GM19043 (cell line): ENCODE measurements around the gene GRAP2.
"Not testable (repeated sequence)": the region's sequence is repeated elsewhere in the genome, so short reads cannot be mapped to it uniquely, and the experiment has no call there.

Source experiments
- ATAC-seq: cut with Tn5 transposase; IDR thresholded peaks from one replicate; pipeline ENCODE4 v1.9.1; 2021; ENCODE audit warnings: low read depth; ENCODE audit not compliant: unreplicated experiment

The GRAP2 gene

DNA sequence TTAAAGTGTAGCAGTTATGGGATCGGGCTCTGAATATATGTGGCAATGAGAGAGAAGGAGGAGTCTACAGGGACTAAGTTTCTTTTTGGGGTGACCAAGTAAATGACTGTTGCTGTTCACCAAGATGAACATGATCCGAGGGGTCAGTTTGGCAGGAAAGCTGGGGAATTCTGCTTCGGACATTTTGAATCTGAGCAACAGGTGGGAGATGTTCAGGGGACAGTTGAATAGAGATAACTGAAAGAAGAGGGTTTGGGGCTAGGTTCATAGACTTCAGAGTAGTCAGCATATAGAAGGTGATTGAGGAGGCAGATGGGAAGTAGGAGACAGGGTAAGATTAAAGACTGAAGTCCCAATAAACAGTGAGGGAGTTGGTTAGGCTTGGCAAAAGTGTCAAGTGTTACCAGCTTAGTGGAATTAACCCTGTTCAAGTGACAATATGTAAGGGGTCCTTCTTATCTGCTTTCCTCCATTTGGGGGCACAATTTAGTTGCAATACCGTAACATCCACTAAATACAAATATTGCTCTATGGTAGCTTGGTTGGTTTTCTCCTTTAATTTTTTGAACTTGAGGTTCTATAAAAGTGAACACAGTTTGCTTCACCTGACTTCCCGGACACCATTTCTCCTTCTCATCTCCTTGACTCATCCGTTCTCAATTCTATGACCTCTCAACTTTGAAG, 4.4 kb upstream of the GRAP2 start:
- no peak for ATAC-seq

DNA sequence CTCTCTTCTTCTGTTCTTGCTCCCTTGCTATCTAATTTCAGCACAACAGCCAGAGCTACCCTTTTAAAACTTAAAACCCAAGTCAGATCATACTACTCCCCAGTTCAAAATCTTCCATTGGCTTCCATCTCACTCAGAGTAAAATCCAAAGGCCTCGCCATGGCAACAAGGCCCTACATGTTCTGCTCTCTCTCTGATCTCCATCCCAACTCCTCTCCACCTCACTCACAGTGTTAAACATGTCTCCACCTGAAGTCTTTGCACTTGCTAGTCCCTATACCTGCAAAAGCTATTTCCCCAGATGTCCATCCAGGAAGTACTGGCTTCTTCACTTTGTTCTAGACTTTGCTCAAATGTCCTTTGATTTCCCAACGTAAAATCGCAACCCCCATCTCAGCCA, 3.0 kb upstream of the GRAP2 start:
- no peak for ATAC-seq

DNA sequence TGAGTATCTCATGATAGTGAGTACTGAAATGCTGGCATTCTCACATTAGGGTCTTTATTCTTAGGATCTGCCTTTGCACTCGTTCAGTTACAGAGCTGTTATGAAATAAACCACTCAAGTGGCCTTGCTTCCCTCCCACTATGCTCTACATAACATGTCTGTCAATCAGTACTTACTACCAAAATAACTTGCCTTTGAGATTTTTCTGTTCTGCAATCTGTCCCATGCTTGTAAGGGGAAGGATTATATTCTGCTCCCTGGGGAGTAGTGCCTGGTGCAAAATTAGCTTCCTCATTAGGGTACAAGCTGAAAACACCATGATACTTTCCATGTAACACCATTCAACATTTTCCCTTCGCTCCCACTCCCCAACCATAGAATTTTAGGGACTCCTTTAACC, 1.9 kb upstream of the GRAP2 start:
- ATAC-seq: peak; percentile 79

DNA sequence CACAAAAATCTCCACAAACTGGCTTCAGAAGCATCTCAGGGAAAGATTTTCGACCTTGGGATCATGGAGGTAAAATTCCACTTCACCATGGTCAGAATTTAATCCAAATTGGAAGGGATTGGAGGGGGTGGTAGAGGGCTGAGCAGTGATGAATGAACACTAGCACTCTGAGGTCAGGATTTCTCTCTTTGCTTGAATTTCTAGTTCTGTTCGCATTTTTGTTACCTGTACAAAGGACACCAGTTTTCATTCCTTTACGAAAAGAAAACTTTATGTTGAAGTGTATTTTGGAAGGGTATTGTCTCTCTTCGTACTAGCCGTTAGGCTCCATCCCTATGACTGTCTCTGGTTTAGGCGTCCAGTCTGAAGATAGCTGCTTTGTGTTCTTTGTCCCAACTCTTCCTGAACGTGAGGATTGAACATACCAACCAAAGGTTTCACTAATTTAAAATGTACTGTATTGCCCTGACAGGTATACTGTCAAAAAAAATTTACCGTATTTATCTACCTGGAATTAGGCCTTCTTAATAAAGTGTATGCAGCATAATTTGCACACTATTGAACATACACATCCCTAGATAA, 772 bp downstream of the GRAP2 start:
- no peak for ATAC-seq

DNA sequence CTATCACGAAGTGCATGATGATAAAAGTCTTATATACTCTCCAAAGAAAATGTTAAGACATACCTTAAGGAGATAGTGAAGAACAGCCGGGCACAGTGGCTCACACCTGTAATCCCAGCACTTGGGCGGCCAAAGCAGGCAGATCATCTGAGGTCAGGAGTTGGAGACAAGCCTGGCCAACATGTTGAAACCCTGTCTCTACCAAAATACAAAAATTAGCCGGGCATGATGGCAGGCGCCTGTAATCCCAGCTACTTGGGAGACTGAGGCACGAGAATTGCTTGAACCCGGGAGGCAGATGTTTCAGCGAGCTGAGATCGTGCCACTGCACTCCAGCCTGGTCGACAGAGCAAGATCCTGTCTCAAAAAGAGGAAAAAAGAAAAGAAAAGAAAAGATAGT, 3.1 kb downstream of the GRAP2 start:
- ATAC-seq: not testable (repeated sequence)

DNA sequence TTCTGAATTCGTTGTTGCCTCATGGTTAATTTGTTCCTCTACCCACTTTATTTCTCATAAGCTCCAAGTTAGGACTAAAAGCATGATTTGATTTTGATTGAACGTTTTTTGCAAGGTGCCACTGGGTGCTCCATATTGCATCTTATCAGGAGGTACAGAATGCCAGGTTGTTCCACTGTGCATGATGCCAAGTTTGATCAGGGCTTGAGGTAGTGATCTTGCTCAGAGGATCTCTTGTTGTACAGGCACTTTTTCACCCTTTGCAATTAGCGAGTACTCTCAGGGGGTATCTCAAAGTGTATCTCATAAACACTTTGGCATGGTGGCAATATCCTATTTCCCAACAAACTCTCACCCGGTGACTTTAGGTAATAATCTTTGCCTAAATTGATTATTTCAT, 4.0 kb downstream of the GRAP2 start:
- no peak for ATAC-seq

DNA sequence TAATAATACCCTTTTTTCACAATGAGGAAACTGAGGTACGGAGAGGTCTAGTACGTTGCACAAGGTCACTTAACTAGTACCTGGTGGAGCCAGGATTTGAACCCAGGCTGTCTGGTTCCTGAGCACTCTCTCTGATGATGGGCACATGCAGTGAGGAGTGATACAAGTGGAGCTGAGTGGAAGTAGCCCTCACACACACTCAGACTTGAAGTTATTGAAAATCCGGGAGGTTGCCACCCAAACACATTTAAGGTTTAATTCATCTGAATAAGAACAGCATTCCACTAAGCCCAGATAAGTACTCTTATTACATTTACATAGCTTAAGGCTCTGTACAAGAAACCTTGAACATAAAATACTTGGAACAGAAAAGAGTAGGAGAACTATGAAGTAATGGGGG, 4.8 kb downstream of the GRAP2 start:
- no peak for ATAC-seq

DNA sequence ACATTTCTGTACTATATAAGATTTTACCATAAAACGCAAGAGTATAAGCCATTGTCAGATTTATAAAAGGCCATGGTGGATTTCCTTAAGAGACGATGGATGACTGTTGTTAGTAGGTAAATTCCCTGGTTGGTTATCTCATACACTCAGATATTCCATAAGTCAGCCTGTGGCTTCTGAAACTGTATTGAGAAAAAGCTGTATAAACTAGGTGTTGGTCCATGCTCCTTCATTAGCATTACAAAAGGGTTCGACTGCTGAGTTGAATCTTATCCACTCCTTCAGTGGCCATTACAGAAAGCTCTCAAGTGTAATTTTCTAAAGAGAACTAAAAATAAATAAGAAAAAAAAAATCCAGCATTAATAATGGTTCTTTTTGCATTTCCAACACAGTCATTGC, 5.3 kb downstream of the GRAP2 start:
- ATAC-seq: no peak

DNA sequence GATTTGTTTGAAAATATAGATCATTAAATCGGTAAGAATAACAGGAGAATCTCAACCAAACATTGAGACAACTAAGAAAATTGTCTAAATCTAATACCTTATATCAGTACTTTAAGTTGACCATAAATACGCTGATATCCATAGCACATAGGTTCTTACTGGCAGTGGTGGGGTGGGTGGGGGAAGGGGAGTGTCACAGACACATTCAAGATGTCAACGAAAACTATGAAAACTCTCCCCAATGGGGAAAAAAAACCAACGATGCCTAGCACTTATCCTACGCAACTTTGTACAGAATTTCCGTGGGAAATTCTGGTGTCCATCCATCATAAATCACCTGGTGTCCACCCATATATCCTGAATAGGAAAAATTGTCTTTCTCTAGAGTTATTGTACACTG, 6.2 kb downstream of the GRAP2 start:
- no peak for ATAC-seq

DNA sequence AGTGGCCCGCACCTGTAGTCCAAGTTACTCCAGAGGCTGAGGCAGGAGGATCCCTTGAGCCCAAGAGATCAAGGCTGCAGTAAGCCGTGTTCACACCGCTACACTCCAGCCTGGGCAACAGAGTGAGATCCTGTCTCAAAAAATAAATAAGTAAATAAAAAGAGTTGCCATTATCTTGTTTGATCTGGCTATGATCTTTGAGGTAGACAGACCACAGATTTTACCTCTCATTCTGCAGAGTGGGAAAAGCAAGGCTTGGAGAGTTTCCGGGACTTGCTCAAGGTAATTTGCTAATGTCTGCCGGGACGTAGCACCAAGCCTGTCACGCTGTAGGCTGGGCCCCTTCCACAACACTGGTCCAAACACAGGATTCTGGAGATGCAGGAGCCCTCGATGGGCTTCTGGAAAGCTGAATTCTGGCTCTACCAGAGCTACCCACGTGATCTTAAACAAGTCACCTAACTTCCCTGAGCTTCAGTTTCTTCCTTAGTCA, 6.8 kb downstream of the GRAP2 start:
- ATAC-seq: no peak

DNA sequence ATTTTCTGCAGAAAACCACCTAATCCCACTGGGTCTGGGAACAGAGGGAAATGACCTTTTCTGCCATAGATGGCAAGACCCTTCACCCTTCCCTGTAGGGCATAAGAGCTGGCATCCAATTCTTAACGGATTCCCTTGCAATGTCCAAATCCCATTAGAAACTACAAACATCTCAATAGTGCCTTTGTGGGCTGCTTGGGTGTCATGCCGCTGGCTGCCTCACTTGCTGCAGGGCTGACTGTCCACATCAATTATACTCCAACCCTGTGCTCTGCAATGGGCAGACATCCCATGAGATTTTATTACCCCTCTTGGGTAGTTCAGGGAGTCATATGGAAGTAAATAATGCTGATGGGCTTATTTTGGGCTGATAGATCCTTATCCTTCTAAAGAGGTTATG, 7.3 kb downstream of the GRAP2 start:
- no peak for ATAC-seq

DNA sequence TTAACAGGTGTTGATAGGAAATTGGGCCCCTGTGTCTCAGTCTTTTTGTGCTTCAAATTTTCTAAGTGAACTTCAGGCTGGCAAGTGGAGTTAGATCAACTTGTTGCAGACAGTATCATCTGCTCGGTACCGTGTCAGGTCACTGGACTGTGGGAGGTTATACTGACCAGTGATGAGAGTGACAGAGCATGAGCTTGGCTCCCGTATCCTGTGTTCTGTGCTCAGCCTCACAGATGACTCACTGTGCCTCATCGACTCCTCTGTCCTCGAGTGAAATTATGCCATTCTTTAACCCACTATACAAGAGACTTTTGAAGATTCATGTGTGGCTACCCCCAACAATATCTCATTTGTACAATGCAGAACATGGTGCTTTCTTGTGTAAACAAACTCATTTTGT, 7.9 kb downstream of the GRAP2 start:
- ATAC-seq: no peak

DNA sequence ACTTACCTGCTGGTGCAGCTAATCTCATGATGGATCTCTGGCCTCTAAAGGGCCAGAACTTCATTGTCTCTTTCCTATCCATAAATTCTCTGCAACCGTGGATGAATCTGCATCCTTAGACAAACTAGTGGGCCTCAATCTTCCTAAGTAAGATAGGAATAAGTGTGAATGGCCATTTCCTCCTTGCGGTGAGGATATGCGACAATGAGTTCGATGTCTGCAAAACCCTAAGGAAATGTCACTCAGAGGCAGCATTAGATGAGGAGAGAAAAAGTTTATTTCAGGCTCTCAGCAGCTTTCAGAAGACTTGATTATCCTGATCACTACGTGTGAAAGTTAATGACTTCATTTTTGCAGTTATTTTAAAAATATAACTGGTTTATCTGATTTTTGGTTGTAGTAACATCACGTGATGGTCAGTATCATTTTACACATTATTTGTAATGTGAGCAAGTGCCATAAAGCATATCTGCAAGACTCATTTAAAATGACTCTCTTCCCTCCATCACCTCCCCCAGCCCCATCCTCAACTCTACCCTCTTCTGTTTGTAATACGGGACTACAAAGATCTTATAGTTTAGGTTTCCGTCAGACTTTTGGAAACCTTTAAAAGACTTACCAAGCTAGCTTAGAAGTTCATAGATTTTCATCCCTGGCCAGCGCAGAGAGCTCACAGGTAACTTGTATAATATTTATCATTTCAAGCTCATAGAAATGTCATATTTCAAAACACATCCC, 10.2 kb downstream of the GRAP2 start:
- no peak for ATAC-seq

DNA sequence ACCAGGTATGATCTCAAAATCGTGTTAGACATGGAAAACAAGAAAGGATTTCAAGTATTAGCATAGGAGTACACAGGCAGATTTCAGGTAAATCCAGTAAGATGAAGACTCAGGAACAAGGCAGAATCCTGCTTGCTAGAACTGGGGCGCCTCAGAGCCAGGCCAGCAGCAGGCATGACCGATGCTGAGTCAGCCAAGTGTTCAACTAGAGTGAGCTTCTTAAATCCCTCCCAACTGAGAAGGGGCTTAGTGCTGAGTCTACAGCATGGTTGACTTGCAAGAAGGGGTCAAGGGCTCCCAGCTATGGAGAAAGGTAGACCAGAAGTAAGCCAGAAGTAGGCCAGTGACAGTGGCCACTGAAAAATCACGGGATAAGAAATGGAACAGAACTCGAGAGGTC, 12.4 kb downstream of the GRAP2 start:
- no peak for ATAC-seq

DNA sequence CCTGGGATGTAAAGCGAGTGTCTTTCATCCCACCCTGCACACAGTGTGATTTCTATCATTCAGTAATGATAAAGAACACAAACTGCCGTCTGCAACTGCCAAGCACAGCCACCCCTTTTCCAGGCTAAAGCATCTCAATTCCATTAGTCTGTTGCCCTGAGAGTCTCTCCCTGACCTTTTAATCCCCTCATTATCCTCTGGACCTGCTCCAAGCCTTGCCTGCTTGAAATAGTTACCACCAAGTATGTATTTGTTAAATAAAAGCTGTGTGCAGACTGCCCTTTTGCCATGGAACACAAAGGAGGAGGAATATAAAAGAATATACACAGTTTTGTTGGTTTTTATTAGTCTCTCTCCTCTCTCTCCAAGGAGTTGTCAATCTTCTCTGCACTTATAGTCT, 13.0 kb downstream of the GRAP2 start:
- no peak for ATAC-seq

DNA sequence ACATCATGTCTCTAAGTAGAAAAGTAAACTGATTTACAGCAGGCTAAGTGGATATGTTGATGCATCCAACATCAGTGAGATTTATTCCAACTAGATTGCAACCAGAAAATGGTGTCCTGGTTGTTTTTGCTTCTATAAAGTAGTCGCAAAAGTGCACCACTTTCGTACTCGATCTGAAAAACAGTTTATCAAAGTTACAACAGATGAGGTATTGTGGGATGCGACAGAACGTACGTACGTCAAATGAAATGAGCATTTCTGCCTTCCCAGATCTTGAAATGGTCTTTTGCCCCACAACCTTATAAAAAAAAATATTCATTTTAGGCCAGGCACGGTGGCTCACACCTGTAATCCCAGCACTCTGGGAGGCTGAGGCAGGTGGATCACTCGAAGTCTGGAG, 13.7 kb downstream of the GRAP2 start:
- ATAC-seq: no peak

DNA sequence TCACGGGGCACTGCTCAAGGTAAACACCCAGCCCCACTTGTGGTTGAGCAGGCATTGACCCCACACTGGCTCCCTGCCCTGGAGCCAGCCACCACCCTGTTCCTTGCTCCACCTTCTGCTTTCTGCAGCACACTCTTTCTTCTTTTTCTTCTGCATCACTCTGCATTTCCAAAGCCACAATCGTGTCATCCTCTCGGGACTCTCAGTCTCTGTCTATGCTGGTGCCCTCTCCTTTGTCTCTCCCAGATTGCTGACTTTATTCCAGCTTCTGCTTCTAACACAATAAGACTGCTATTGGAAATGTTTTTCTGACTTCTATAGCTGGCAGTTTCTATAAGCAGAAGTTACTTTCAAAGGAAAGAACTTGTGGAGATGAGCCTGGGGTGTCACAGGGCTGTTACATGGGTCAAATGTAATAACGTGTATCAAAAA, 14.4 kb downstream of the GRAP2 start:
- no peak for ATAC-seq

DNA sequence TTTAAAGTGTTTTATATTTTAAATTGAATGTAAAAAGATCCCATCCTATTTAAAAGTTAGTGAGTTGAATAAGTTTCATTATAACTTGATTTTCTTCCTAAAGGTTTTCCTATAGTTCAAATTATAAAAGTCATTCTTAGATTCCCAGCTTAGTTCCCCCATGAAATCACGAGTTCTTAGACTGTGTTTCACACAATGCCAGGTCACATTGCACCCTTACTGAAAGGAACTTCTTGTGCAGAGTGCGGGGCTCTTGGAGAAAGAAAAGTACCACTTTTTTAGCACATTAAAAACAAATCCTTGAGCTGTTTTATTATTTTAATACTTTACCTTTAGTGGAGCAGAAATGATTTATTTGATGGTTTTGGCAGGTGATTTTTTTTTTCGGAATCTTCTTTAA, 15.6 kb downstream of the GRAP2 start:
- ATAC-seq: no peak

DNA sequence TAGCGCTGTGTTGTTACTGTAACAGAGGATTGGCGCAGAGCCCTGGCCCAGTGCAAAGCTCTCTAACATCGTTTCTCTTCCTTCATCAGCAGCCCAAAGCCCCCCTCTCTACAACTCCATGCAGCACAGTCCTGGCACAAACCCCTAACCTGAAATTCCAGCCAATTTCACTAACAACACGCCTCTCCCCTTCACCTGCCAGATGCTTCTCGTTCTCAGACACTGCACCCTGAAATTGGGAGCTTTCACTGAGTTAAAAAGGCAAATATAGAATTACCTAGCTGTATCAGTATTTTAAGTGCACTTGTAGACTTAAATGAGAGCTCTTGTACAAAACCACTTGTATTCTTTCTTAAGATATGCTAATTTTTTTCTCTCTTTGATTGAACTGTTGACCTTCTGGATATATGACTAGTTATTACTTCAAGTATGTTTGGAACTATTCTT, 16.3 kb downstream of the GRAP2 start:
- ATAC-seq: no peak

DNA sequence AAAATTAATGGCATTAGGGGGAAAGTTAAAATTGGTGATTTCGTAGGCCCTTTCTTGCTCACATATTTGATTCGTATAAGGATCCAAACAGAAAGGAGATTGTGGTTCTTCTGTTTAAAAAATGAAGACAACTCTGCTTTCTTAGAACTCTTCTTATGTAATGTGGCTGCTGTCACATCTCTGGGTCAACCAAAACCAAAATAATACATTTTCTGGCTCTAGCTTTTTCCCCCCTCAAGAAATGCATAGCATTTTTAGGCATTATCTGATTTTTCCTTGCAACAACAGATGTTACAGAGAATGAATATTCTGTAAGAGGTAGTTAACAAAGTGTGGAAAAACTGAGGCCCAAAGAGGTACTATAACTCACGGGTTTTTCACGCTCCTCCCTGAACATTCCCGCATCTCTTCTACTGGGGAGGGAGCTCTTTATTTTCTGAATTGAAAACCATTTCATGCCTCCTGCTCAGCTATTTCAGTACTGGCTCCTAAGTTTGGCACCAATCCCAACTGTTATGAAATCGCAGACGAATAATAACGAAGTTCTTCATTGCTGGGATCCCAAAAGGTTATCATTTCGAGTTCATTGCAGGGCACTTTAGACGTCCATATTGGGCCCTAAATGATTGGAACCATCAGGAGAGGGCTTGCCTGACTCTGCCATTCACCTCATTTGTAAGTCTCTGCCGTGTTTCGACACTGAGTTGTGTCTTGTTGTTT, 17.1 kb downstream of the GRAP2 start:
- ATAC-seq: no peak

DNA sequence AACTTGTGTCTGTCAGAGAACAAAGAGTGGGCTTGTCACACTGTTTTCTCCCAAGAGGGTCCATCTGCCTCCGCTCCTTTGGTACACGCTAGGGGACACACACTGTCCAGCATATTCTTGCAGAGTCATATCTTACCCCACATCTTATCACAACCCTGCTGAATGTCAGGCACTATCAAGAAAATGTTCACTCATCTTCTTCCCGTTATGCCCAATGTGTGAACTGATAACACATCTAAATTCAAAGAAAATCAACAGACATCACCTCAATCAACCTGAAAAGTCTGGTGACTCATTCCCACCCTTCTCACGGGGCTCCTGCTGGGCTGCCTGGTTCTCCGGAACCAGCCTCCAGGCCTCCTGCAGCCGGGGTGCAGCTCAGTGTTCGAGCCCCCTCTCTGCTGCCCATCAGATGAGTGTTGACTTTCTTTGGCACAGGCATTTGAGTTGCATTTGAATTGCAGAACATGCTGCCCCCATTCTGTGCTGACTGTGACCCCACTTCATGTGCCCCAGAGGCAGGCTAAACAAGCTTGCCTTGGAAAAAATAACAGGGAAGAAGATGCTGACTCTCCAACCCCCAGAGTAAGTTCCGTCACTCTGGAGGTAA, 19.4 kb downstream of the GRAP2 start:
- no peak for ATAC-seq
